LNCaP clone FGC (cell line): ENCODE results near the gene ST6GALNAC1.

Experiments used
- DNase-seq: peaks from one replicate; pipeline ENCODE4 v3.0.0-alpha.2; 2011; ENCODE audit warnings: low read depth
- H3K4me3 ChIP-seq: 2 replicates; pipeline ENCODE4 v1.5.1; 2011; ENCODE audit warnings: mild to moderate bottlenecking, low read depth, low read length, control low read depth
- CTCF ChIP-seq: IDR thresholded peaks from 2 replicates; pipeline ENCODE4 v1.5.1; 2012; ENCODE audit warnings: mild to moderate bottlenecking; ENCODE audit not compliant: control insufficient read depth, insufficient read depth; ENCODE audit errors: extremely low read depth

The ST6GALNAC1 gene

GRCh38 chr17:76635659-76636360 is 7.7 kb downstream of the ST6GALNAC1 start:
- no peak for DNase-seq
- no peak for TF ChIP-seq CTCF
- H3K4me3 ChIP-seq = no peak overlapping the region

DNA sequence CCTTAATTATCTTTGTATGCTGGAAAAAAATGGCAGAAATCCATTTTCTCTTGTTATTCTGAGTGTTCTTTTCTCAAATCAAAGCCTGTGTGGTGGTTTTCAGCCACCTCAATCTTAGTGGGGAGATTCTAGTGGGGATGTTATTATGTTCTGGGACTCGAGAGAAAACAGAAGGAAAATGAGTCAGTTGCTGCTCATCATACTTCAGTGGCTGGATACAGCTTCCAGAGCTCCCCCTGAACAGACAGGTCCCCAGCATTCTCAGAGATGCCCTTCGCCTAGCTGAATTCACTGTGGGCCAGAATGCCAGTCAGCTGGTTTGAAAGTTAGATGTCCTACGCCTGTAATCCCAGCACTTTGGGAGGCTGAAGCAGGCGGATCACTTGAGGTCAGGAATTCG is 8.5 kb downstream of the ST6GALNAC1 start:
- no peak overlapping the region for H3K4me3 ChIP-seq
- no peak for DNase-seq
- no peak for TF ChIP-seq CTCF

DNA sequence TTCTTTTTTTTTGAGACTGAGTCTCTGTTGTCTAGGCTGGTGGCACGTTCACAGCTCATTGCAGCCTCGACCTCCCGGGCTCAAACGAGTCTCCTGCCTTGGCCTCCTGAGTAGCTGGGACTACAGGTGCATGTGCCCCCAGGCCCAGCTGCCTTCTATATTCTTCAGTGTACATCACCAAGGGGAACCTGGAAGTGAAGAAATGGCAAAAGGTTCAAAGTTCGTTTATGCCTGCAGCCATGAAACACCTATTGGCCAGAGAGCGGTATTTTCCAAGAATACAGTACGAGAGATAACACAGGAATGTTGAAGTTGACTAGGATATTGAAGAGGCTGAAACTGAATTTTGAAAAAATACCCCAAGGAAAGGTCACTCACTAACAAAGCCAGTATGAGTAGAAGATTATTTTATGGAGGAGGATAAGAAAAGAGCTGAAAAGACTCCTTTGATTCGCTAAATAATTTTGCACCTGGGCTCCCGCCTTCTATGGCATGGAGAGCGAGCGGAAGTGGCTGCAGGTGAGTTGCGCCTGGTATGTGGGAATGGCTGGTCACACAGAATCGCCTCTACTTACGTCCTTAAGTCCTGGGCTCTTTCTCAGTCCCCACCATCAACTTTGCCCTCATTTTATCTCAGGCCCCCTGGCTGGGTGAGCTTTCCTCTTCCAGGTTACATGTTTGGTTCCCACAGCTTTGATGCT is 9.8 kb downstream of the ST6GALNAC1 start:
- no peak for TF ChIP-seq CTCF
- no peak overlapping the region for H3K4me3 ChIP-seq
- no peak for DNase-seq

DNA sequence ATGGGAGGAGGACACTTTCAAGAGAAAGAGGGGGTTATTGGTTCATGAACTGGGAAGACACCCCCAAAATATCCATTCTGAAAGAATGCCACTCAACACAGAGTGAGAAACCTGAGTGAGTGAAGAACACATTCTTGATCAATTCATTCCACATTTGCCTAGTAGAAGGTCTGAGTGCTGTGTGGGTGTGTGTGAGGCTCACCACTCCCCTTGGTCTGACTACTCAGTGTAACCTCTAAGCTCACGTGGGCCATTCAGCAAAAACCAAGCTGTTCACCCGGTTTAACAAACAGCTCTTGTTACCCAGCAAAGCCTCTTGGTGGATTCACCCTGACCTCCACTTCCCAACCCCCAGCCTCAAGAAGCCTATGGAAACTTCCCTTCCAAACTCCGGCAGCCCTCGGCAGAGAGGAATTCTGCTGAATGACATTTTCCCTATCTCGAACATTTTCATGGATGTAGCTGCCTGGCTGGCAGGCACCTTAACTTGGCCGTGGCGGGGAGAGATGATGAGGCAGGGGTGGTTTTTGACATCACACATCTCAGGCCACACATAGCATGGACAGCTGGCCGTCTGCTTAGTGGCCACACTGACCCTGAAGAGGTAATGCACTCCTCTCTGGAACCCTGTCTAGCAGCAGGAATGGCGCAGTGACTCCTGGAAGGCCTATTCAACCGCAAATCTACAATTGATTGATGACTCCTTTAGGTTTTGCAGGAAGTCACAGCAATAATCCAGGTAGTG is 11.6 kb downstream of the ST6GALNAC1 start:
- DNase-seq = no peak
- no peak overlapping the region for H3K4me3 ChIP-seq
- TF ChIP-seq CTCF = no peak

- TF ChIP-seq CTCF = no peak
- H3K4me3 ChIP-seq = no peak overlapping the region
- DNase-seq = no peak
Measured at GRCh38 chr17:76630151-76630550, 13.4 kb downstream of the ST6GALNAC1 start.

DNA sequence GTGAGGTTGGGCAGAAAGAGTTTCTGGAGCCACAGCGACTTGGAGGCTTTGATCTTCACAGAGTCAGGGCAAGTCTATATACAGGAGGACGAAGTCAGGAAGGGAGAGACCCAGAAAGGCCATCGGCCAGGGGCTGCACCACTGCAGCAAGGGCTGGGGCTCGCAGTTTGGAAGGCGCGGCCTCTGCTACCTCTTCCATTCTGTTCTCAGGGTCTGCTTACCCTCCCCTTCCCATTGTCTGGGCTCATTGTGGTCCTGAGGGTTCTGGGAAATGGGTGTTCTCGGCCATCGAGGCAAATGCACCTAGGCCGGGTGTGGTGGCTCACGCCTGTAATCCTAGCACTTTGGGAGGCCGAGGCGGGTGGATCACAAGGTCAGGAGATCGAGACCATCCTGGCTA is 16.0 kb downstream of the ST6GALNAC1 start:
- H3K4me3 ChIP-seq = no peak overlapping the region
- DNase-seq = no peak
- TF ChIP-seq CTCF = no peak
